Prostate gland (tissue), 2 donors: ENCODE data around the gene ANKRD40. TPM values are rescaled to one million over a fixed set of nuclear protein-coding genes. Genes with fewer than 3 reads are reported as not detected.

Source experiments
- DNase-seq: peaks from one replicate; pipeline ENCODE4 v3.0.0-alpha.2; 2019; ENCODE audit warnings: low spot score
- H3K27ac ChIP-seq, 2 donors: fragments of 200-600 bp; sonication (generic); 2 replicates each; pipeline ENCODE4 v1.5.1; 2017 to 2019
- H3K27me3 ChIP-seq: fragments of 200-600 bp; sonication (generic); replicated peaks from 2 replicates; pipeline ENCODE4 v1.5.1; 2019; ENCODE audit not compliant: insufficient read depth
- H3K36me3 ChIP-seq, 2 donors: fragments of 200-600 bp; sonication (generic); 1 replicate in 1 of 2; 2 replicates in 1 of 2; pipeline versions ENCODE4 v1.5.1 to v1.8.1; 2017 to 2019
- H3K4me1 ChIP-seq: fragments of 200-600 bp; sonication (generic); replicated peaks from 2 replicates; pipeline ENCODE4 v1.5.1; 2019
- H3K4me3 ChIP-seq, 2 donors: fragments of 200-600 bp; sonication (generic); 2 replicates each; pipeline ENCODE4 v1.5.1; 2017 to 2019
- H3K9me3 ChIP-seq: fragments of 200-600 bp; sonication (generic); 2 replicates; pipeline ENCODE4 v1.5.1; 2017
- POLR2A ChIP-seq: fragments of 450-650 bp; IDR thresholded peaks from one replicate; pipeline ENCODE4 v1.6.1; 2016; ENCODE audit warnings: antibody characterized with exemption, mild to moderate bottlenecking
- POLR2AphosphoS5 ChIP-seq: sonication (generic); formaldehyde crosslinking; IDR thresholded peaks from one replicate; pipeline ENCODE4 v1.6.1; 2017; ENCODE audit warnings: antibody characterized with exemption
- WGBS: methylation state at CpG from one replicate; pipeline ENCODE4 v1.1.5; 2018; 5-methylcytosine and 5-hydroxymethylcytosine counted together
- intact Hi-C: fragments of 100-400 bp; cut with DNase I; formaldehyde crosslinking; loops from one replicate; pipeline ENCODE4 v1.14.2; 2022
- total RNA-seq, 2 donors: library from RNA; depleted of rRNA; stranded (reverse); fragments of >200 nt; gene quantifications; one replicate each; pipeline ENCODE4 v1.1.0, GENCODE V29; 2016
- TF ChIP-seq, protein P1 (sequence below), 4 experiments: fragments of 200-600 bp in 2 of 4; fragments of 450-650 bp in 2 of 4; sonication (generic) in 2 of 4; IDR thresholded peaks; 1 replicate in 3 of 4; 2 replicates in 1 of 4; pipeline ENCODE4 v1.5.1; 2016 to 2019; ENCODE audit warnings: antibody characterized with exemption in 4 of 4, mild to moderate bottlenecking in 2 of 4, moderate library complexity in 2 of 4

The ANKRD40 gene
- total RNA-seq, 2 donors from 2014 or later, result 31.2 to 36.0 TPM

DNA sequence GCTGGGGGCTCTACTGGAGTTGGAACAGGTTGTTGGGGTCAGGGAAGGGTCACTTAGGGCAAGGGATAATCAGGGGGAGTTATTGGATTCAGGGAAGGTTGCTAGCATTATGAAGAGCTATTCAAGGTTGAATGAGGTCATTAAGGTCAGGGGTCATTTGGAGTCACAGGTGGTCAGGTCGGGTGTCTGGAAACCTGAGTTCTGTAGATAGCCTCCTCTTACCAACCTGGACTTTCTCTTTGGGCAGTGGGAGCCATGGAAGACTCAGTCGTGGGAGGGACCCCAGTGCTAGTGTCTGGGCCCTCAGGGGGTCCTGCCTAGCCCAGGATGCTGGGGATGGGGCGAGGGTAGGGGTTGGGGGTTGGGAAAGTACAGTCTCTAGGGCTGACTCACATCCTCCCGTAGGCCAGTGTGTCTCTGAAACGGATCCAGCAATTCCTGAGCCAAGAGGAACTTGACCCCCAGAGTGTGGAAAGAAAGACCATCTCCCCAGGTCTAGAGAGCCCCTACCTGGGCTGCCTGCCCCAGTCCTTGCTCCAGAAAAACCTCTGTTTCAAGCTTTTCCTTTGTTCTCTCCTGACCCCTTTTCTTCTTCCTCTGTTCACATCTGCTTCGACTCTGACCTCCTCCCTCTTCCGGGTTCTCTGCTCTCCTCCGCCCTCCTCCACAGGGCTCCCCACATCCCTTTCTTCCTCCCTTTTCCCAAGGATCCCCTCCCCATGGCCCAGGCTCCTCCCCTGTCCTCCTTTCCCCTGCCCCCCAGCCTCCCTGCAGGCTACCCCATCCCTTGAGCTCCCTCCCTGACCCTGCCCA is 39.5 kb downstream of the ANKRD40 start:
- no peaks in the 10 kb centered on the region for H3K27me3 ChIP-seq
- no peaks in the 10 kb centered on the region for H3K36me3 ChIP-seq
- H3K4me3 ChIP-seq, result no peak overlapping the region
- no peaks in the 10 kb centered on the region for H3K9me3 ChIP-seq
- H3K27ac ChIP-seq, result no peak overlapping the region
- no peaks in the 10 kb centered on the region for H3K4me1 ChIP-seq
- WGBS, result 66% methylated on average over 8 of the region's 8 CpGs
- no peak for TF ChIP-seq POLR2AphosphoS5
- TF ChIP-seq POLR2A, result no peak
- TF ChIP-seq, protein P1, sequence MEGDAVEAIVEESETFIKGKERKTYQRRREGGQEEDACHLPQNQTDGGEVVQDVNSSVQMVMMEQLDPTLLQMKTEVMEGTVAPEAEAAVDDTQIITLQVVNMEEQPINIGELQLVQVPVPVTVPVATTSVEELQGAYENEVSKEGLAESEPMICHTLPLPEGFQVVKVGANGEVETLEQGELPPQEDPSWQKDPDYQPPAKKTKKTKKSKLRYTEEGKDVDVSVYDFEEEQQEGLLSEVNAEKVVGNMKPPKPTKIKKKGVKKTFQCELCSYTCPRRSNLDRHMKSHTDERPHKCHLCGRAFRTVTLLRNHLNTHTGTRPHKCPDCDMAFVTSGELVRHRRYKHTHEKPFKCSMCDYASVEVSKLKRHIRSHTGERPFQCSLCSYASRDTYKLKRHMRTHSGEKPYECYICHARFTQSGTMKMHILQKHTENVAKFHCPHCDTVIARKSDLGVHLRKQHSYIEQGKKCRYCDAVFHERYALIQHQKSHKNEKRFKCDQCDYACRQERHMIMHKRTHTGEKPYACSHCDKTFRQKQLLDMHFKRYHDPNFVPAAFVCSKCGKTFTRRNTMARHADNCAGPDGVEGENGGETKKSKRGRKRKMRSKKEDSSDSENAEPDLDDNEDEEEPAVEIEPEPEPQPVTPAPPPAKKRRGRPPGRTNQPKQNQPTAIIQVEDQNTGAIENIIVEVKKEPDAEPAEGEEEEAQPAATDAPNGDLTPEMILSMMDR (IDR thresholded peaks at IDR 0.05), result no peak
- DNase-seq, result no peak
- intact Hi-C loops, result no loop called here

DNA sequence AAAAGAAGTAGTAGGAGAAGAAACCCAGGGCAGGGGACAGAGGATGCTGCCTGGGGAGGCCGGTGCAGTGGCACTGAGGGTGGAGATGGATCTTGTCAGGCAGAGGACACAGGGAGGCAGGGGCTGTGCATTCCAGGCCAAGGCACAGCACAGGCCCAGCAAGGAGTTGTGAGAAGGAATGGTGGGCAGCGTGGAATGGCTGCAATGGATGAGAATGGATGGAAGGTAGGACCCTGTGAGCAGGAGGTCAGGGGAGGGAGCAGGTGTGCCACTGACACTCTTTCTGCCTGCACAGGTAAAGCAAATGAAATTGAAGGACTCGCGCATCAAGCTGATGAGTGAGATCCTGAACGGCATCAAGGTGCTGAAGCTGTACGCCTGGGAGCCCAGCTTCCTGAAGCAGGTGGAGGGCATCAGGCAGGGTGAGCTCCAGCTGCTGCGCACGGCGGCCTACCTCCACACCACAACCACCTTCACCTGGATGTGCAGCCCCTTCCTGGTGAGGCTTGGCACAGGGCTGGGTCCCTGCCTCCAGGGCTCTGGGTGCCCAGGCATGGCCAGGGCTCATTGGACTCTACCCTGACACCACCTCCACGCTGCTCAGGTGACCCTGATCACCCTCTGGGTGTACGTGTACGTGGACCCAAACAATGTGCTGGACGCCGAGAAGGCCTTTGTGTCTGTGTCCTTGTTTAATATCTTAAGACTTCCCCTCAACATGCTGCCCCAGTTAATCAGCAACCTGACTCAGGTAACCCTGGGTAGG is 40.3 kb downstream of the ANKRD40 start:
- TF ChIP-seq POLR2AphosphoS5, result no peak
- TF ChIP-seq POLR2A, result no peak
- TF ChIP-seq, protein P1 (IDR thresholded peaks at IDR 0.05), result no peak
- Histone ChIP-seq H3K4me1 (no peaks in the 10 kb centered on the region), H3K36me3 (no peaks in the 10 kb centered on the region), H3K4me3 (no peak overlapping the region), H3K9me3 (no peaks in the 10 kb centered on the region), H3K27me3 (no peaks in the 10 kb centered on the region), H3K27ac (no peak overlapping the region)
- DNase-seq, result no peak
- WGBS, result 94% methylated on average over 14 of the region's 14 CpGs
- intact Hi-C loops, result no loop called here

- no peak overlapping the region for H3K27ac ChIP-seq
- H3K27me3 ChIP-seq, result no peaks in the 10 kb centered on the region
- no peak overlapping the region for H3K4me3 ChIP-seq
- intact Hi-C loops, result no loop called here
- 93% methylated on average over 8 of the region's 8 CpGs for WGBS
- H3K36me3 ChIP-seq, result no peaks in the 10 kb centered on the region
- no peak for DNase-seq
- peaks cover 8% of the 10 kb centered on the region for H3K4me1 ChIP-seq
- H3K9me3 ChIP-seq, result no peaks in the 10 kb centered on the region
- TF ChIP-seq POLR2AphosphoS5 (no peak), POLR2A (no peak)
- TF ChIP-seq, protein P1 (IDR thresholded peaks at IDR 0.05), result no peak
Observed at GRCh38 chr17:50666316-50666715, 41.4 kb downstream of the ANKRD40 start.

GRCh38 chr17:50665838-50666237 is 41.9 kb downstream of the ANKRD40 start:
- Histone ChIP-seq H3K4me3 (no peak overlapping the region), H3K27me3 (no peaks in the 10 kb centered on the region), H3K4me1 (peaks cover 11% of the 10 kb centered on the region), H3K27ac (no peak overlapping the region), H3K36me3 (no peaks in the 10 kb centered on the region), H3K9me3 (no peaks in the 10 kb centered on the region)
- 88% methylated on average over 5 of the region's 5 CpGs for WGBS
- intact Hi-C loops, result no loop called here
- no peak for DNase-seq
- no peak for TF ChIP-seq POLR2A
- TF ChIP-seq, protein P1 (IDR thresholded peaks at IDR 0.05), result no peak
- TF ChIP-seq POLR2AphosphoS5, result no peak
